GM12878 (cell line): Measurements from ENCODE around the gene THYN1. TPM values are rescaled to one million over a fixed set of nuclear protein-coding genes. Genes with fewer than 3 reads are reported as not detected.

Experiments
- ATAC-seq: fragments of 200-7000 bp; cut with Tn5 transposase; 3 replicates; pipeline ENCODE4 v1.9.1; 2020; ENCODE audit warnings: mild to moderate bottlenecking, moderate library complexity
- Bru-seq: library from RNA; stranded (reverse); fragments of 400-500 nt; gene quantifications from one replicate; lab custom pipeline; 2021; lab: Mats Ljungman, UMichigan
- BruChase-seq, 2 experiments: library from RNA; stranded (reverse); fragments of 400-500 nt; gene quantifications; one replicate each; lab custom pipeline; 2021; lab: Mats Ljungman, UMichigan
- BruUV-seq: library from RNA; stranded (reverse); fragments of 400-500 nt; replicated peaks from 2 replicates; lab custom pipeline; 2021; lab: Mats Ljungman, UMichigan
- CTCF ChIA-PET: fragments of 300-600 bp; sonication (Branson Sonifier 250); formaldehyde crosslinking; extraction: SDS; loops from one replicate; lab custom pipeline; 2021; ENCODE audit warnings: inconsistent platforms; lab: Yijun Ruan, JAX
- POLR2A ChIA-PET: fragments of 350-600 bp; formaldehyde crosslinking; extraction: SDS; loops from one replicate; lab custom pipeline; 2021; ENCODE audit warnings: inconsistent platforms; lab: Charles Lee
- RAD21 ChIA-PET: fragments of 300-600 bp; sonication (Branson Sonifier 250); formaldehyde crosslinking; loops from one replicate; lab custom pipeline; 2023; ENCODE audit warnings: antibody characterized with exemption; ENCODE audit not compliant: unreplicated experiment; lab: Charles Lee
- SMC1A ChIA-PET: fragments of 300-600 bp; sonication (Branson Sonifier 250); formaldehyde crosslinking; loops from one replicate; lab custom pipeline; 2023; ENCODE audit not compliant: unreplicated experiment, uncharacterized antibody; lab: Charles Lee
- DNase-seq: peaks from one replicate; pipeline ENCODE4 v3.0.0-alpha.2; 2011; ENCODE audit warnings: low read depth, low spot score
- FAIRE-seq: peaks from 3 replicates; lab custom pipeline; 2011; peaks lifted over from hg19 to GRCh38; lab: Jason Lieb, UNC
- H2AFZ ChIP-seq: 2 replicates; pipeline ENCODE4 v1.6.0; 2011; ENCODE audit warnings: low read depth, low read length, control low read depth; ENCODE audit not compliant: control insufficient read depth
- H3K27ac ChIP-seq: 2 replicates; pipeline ENCODE4 v1.5.1; 2011; ENCODE audit warnings: control low read depth; ENCODE audit not compliant: control insufficient read depth, insufficient read depth
- H3K27me3 ChIP-seq, 2 experiments: replicated peaks in 1 of 2; 2 replicates each; pipeline versions ENCODE4 v1.6.0 to v1.6.1; 2011; ENCODE audit warnings: low read length in 1 of 2; ENCODE audit not compliant: control insufficient read depth in 2 of 2, insufficient read depth in 2 of 2
- H3K36me3 ChIP-seq, 2 experiments: 2 replicates each; pipeline ENCODE4 v1.5.1; 2011; ENCODE audit warnings: low read length in 1 of 2; ENCODE audit not compliant: control insufficient read depth in 2 of 2, insufficient read depth in 2 of 2
- H3K4me1 ChIP-seq: 2 replicates; pipeline ENCODE4 v1.6.1; 2011; ENCODE audit warnings: mild to moderate bottlenecking, low read length, moderate library complexity, mixed read lengths; ENCODE audit not compliant: control insufficient read depth, insufficient read depth
- H3K4me2 ChIP-seq: 2 replicates; pipeline ENCODE4 v1.6.0; 2011; ENCODE audit warnings: control low read depth; ENCODE audit not compliant: control insufficient read depth, insufficient read depth
- H3K4me3 ChIP-seq: fragments of 200-600 bp; sonication (generic); 2 replicates; pipeline ENCODE4 v1.5.1; 2016
- H3K79me2 ChIP-seq: 2 replicates; pipeline ENCODE4 v1.6.0; 2011; ENCODE audit warnings: low read length; ENCODE audit not compliant: control insufficient read depth, insufficient read depth
- H3K9ac ChIP-seq: 2 replicates; pipeline ENCODE4 v1.8.0; 2011; ENCODE audit warnings: low read length, control low read depth, mixed read lengths; ENCODE audit not compliant: control insufficient read depth, insufficient read depth
- H3K9me3 ChIP-seq: replicated peaks from 3 replicates; pipeline ENCODE4 v1.5.1; 2011; ENCODE audit warnings: mild to moderate bottlenecking, low read length; ENCODE audit not compliant: control insufficient read depth, insufficient read depth
- H4K20me1 ChIP-seq: 2 replicates; pipeline ENCODE4 v1.6.0; 2011; ENCODE audit not compliant: control insufficient read depth, insufficient read depth
- CTCF ChIP-seq, 3 experiments: IDR thresholded peaks in 2 of 3; conservative IDR thresholded peaks in 1 of 3; 2 replicates each; pipeline ENCODE4 v1.5.1; 2011; ENCODE audit warnings: low read depth in 3 of 3, low read length in 3 of 3, mild to moderate bottlenecking in 3 of 3, control low read depth in 2 of 3, moderate library complexity in 2 of 3, inconsistent platforms in 1 of 3, mixed read lengths in 1 of 3; ENCODE audit not compliant: control insufficient read depth in 2 of 3, insufficient read depth in 1 of 3; ENCODE audit errors: extremely low read depth in 1 of 3
- ETV6 ChIP-seq, 2 experiments: fragments of 450-650 bp in 1 of 2; IDR thresholded peaks in 1 of 2; conservative IDR thresholded peaks in 1 of 2; 2 replicates each; pipeline ENCODE4 v1.6.1; 2014; ENCODE audit warnings: antibody characterized with exemption in 1 of 2, borderline replicate concordance in 1 of 2, low read depth in 1 of 2, mild to moderate bottlenecking in 1 of 2, moderate library complexity in 1 of 2
- GATAD2B ChIP-seq: fragments of 450-650 bp; conservative IDR thresholded peaks from 2 replicates; pipeline ENCODE4 v1.6.1; 2017; ENCODE audit warnings: low read depth, mild to moderate bottlenecking, moderate library complexity
- MXI1 ChIP-seq: fragments of 150-350 bp; IDR thresholded peaks from 2 replicates; pipeline ENCODE4 v1.6.1; 2011; ENCODE audit warnings: low read depth, mild to moderate bottlenecking, inconsistent platforms, low read length, improper control_type of control experiment
- NBN ChIP-seq: fragments of 450-650 bp; IDR thresholded peaks from 2 replicates; pipeline ENCODE4 v1.6.1; 2016
- PBX3 ChIP-seq: IDR thresholded peaks from 2 replicates; pipeline ENCODE4 v1.6.1; 2011; ENCODE audit warnings: mild to moderate bottlenecking, low read depth, low read length, moderate library complexity; ENCODE audit not compliant: insufficient replicate concordance
- RB1 ChIP-seq: fragments of 450-650 bp; formaldehyde crosslinking; IDR thresholded peaks from 2 replicates; pipeline ENCODE4 v1.6.1; 2017; ENCODE audit warnings: mild to moderate bottlenecking, borderline replicate concordance
- ZBTB33 ChIP-seq: fragments of 450-650 bp; IDR thresholded peaks from 2 replicates; pipeline ENCODE4 v1.6.1; 2017; ENCODE audit warnings: mild to moderate bottlenecking
- ZNF384 ChIP-seq: IDR thresholded peaks from 2 replicates; pipeline ENCODE4 v1.6.1; 2012; ENCODE audit warnings: low read depth, mild to moderate bottlenecking, low read length, improper control_type of control experiment, borderline replicate concordance
- WGBS: methylation state at CpG from one replicate; pipeline ENCODE4 v1.1.6; 2016; ENCODE audit warnings: low lambda C conversion rate; ENCODE audit not compliant: insufficient replicate concordance, insufficient coverage; ENCODE audit errors: missing lambda C conversion rate; 5-methylcytosine and 5-hydroxymethylcytosine counted together
- in situ Hi-C: fragments of 300-500 bp; cut with MboI; formaldehyde crosslinking; loops from 9 replicates; pipeline ENCODE4 v1.14.3; 2018; ENCODE audit warnings: mixed read lengths
- intact Hi-C: fragments of 100-400 bp; cut with micrococcal nuclease; formaldehyde crosslinking; loops from one replicate; pipeline ENCODE4 v1.14.2; 2022; ENCODE audit not compliant: unreplicated experiment
- long read RNA-seq, 2 experiments: library from polyadenylated mRNA; unstranded; transcript quantifications; one replicate each; pipeline ENCODE4 v2.0.0, GENCODE V29; 2019 to 2020
- polyA minus RNA-seq, 3 experiments: library from RNA; depleted of rRNA, polyadenylated mRNA; stranded (reverse); fragments of >200 nt; gene quantifications; 2 replicates each; pipeline ENCODE4 v1.2.3, GENCODE V29; 2011
- polyA plus RNA-seq, 11 experiments: library from polyadenylated mRNA; depleted of rRNA in 4 of 11; unstranded in 6 of 11; stranded (reverse) in 5 of 11; fragments of >200 nt; fragmentation: Nextera tagmentation in 4 of 11; fragmentation: Illumina TruSeq in 1 of 11; extraction: Ambion mirVana in 4 of 11; extraction: Trizol in 1 of 11; gene quantifications; 1 replicate in 1 of 11; 2 replicates in 10 of 11; pipeline versions ENCODE4 v1.2.1 to v1.2.3, GENCODE V29; 2011 to 2016; ENCODE audit warnings: inconsistent platforms in 2 of 11, missing spikeins in 2 of 11, low read depth in 1 of 11
- total RNA-seq, 4 experiments: library from RNA; depleted of rRNA in 3 of 4; stranded (reverse); fragments of >200 nt in 3 of 4; fragmentation: Illumina TruSeq in 1 of 4; extraction: Trizol in 1 of 4; gene quantifications; 2 replicates each; pipeline versions ENCODE4 v1.2.1 to v1.2.3, GENCODE V29; 2013 to 2021

THYN1 gene
- 32.7 and 34.9 TPM in 2 replicates for total RNA-seq (2013; cell fraction: nucleolus; rRNA removed)
- total RNA-seq (2014; rRNA removed), result 64.9 and 70.7 TPM in 2 replicates
- total RNA-seq (2014; rRNA removed; fragmentation: Illumina TruSeq; extraction: Trizol), result 86.9 and 92.4 TPM in 2 replicates
- 45.7 and 45.9 TPM in 2 replicates for total RNA-seq (2021)
- 56.7 TPM for polyA plus RNA-seq (2011; ENCODE audit: low read depth)
- polyA plus RNA-seq (2011; rRNA removed), result 70.9 and 73.8 TPM in 2 replicates
- polyA plus RNA-seq (2011; cell fraction: cytosol; rRNA removed), result 55.6 and 56.6 TPM in 2 replicates
- polyA plus RNA-seq (2011; cell fraction: nucleus; rRNA removed), result 57.5 and 74.9 TPM in 2 replicates
- polyA plus RNA-seq (2012), result 47.8 and 49.2 TPM in 2 replicates
- 100 and 112 TPM in 2 replicates for polyA plus RNA-seq (2014; fragmentation: Illumina TruSeq; extraction: Trizol)
- polyA plus RNA-seq (2014; fragmentation: Nextera tagmentation; extraction: Ambion mirVana), result 100 to 1,000 TPM; 212 to 221 TPM
- polyA plus RNA-seq (2014; rRNA removed), result 61.2 and 67.0 TPM in 2 replicates
- 100 to 1,000 TPM; 127 to 132 TPM for polyA plus RNA-seq (2016; fragmentation: Nextera tagmentation; extraction: Ambion mirVana)
- polyA minus RNA-seq (2011; rRNA and poly(A)+ RNA removed), result 48.3 and 50.3 TPM in 2 replicates
- 13.5 and 25.5 TPM in 2 replicates for polyA minus RNA-seq (2011; cell fraction: cytosol; rRNA and poly(A)+ RNA removed)
- 16.1 and 17.3 TPM in 2 replicates for polyA minus RNA-seq (2011; cell fraction: nucleus; rRNA and poly(A)+ RNA removed)
- Bru-seq, nascent RNA, result percentile 73 among the genes with signal in this experiment
- BruChase-seq, experiment 1, labeled RNA remaining after a 6-hour chase, result percentile 72 among the genes with signal in this experiment
- percentile 71 among the genes with signal in this experiment for BruChase-seq, experiment 2, labeled RNA remaining after a 2-hour chase
- long read RNA-seq, experiment 1, transcript THYN1-203 (8 exons, 943 nt), result major isoform, 21 of 66 reads
- long read RNA-seq, experiment 1, transcript THYN1-202 (7 exons, 835 nt), result minor isoform, 8 of 66 reads
- long read RNA-seq, experiment 1, transcript THYN1-201 (7 exons, 1,299 nt), result minor isoform, 10 of 66 reads
- long read RNA-seq, experiment 1, transcript THYN1-204 (8 exons, 893 nt), result minor isoform, 19 of 66 reads
- long read RNA-seq, experiment 1, partial matches to known transcripts, result 2 of 66 reads
- long read RNA-seq, experiment 1, other reads (novel, unspliced or antisense), result 6 of 66 reads
- long read RNA-seq, experiment 2, transcript THYN1-204 (8 exons, 893 nt), result minor isoform, 68 of 223 reads
- long read RNA-seq, experiment 2, transcript THYN1-201 (7 exons, 1,299 nt), result minor isoform, 25 of 223 reads
- long read RNA-seq, experiment 2, transcript THYN1-202 (7 exons, 835 nt), result minor isoform, 14 of 223 reads
- long read RNA-seq, experiment 2, transcript THYN1-203 (8 exons, 943 nt), result major isoform, 70 of 223 reads
- long read RNA-seq, experiment 2, partial matches to known transcripts, result 20 of 223 reads
- long read RNA-seq, experiment 2, other reads (novel, unspliced or antisense), result 26 of 223 reads

- BruUV-seq, result no TSS peak
- ChIA-PET POLR2A (interaction anchor here (0.6 to 1.0 kb wide), 2 partner anchors 29 to 46 kb away, joined by 3 to 8 read pairs; partner anchors contain the start of gene VPS26B), SMC1A (interaction anchor here (2.2 kb wide), 1 partner anchor 25 kb away, joined by 8 read pairs; no protein-coding TSS in a partner anchor), RAD21 (interaction anchor here (0.6 to 0.7 kb wide), 2 partner anchors 25 to 49 kb away, joined by 4 to 6 read pairs; no protein-coding TSS in a partner anchor), CTCF (interaction anchor here (0.7 to 3.4 kb wide), 4 partner anchors 9 to 45 kb away, joined by 3 to 18 read pairs (median 4); no protein-coding TSS in a partner anchor)
- peaks cover 6% of the 10 kb centered on the region for H3K79me2 ChIP-seq
- peak within 1 kb of the TSS; percentile 97 for H2AFZ ChIP-seq
- intact Hi-C loops, result loop anchor here (2.0 to 10.0 kb wide), 2 partner anchors 29 to 49 kb away; partner anchors contain the start of gene VPS26B
- H3K4me2 ChIP-seq, result peak within 1 kb of the TSS; percentile 91
- H4K20me1 ChIP-seq, result no peaks in the 10 kb centered on the region
- DNase-seq (peak; percentile 86), ATAC-seq (peak; percentile 100), FAIRE-seq (peak; percentile 66)
- WGBS, result under 1% methylated on average over 30 of the region's 70 CpGs
- in situ Hi-C loops, result no loop called here
- no peaks in the 10 kb centered on the region for H3K27me3 ChIP-seq
- peaks cover 2 to 4% of the 10 kb centered on the region in 2 experiments; a peak in 2 of 4 replicates for H3K36me3 ChIP-seq
- H3K9me3 ChIP-seq, result no peaks in the 10 kb centered on the region
- H3K4me3 ChIP-seq, result peak within 1 kb of the TSS; percentile 90
- peak within 1 kb of the TSS; percentile 62 for H3K27ac ChIP-seq
- H3K9ac ChIP-seq, result peak within 1 kb of the TSS; percentile 78
- no peaks in the 10 kb centered on the region for H3K4me1 ChIP-seq
- TF ChIP-seq GATAD2B (0 out of 2 replicates have a peak, but pooled peaks have one; percentile 36), NBN (no peak), ZBTB33 (no peak), MXI1 (peak; percentile 38; the same call in 1 of the 2 replicates), RB1 (peak; percentile 85; the same call in 1 of the 2 replicates), ETV6 (conservative IDR thresholded peaks at IDR 0.05 in 1 of 2, IDR thresholded peaks at IDR 0.05 in 1 of 2; ENCODE audit: borderline replicate concordance in 1 of 2, low read depth in 1 of 2) (no peak), PBX3 (no peak), ZNF384 (no peak), CTCF (IDR thresholded peaks at IDR 0.05 in 2 of 3, conservative IDR thresholded peaks at IDR 0.05 in 1 of 3; ENCODE audit: control insufficient read depth in 2 of 3, extremely low read depth in 1 of 3, insufficient read depth in 1 of 3, low read depth in 3 of 3, low read length in 3 of 3) (no peak)
Measured at GRCh38 chr11:134253188-134253993, at the start of gene THYN1, which contains the start of gene ACAD8. THYN1 (minus strand) TSS chr11:134253352; CDS start chr11:134252882, 470 bp downstream. ACAD8 (plus strand) TSS chr11:134253568; CDS start chr11:134253601, 33 bp downstream.
